Stomach (tissue), 19 donors: ENCODE measurements around the gene CERS5. TPM values are rescaled to one million over a fixed set of nuclear protein-coding genes. Genes with fewer than 3 reads are reported as not detected.

Experiments
- DNase-seq, 2 donors: peaks; one replicate each; pipeline versions ENCODE4 v3.0.0 to v3.0.0-alpha.2; 2013 to 2019
- H3K27ac ChIP-seq, 5 donors: fragments of 200-600 bp in 4 of 5; sonication (generic) in 4 of 5; one replicate each; pipeline ENCODE4 v1.5.1; 2013 to 2019; ENCODE audit warnings: mild to moderate bottlenecking in 1 of 5, moderate library complexity in 1 of 5
- H3K27me3 ChIP-seq, 3 donors: fragments of 200-600 bp; sonication (generic); one replicate each; pipeline ENCODE4 v1.5.1; 2017 to 2019; ENCODE audit warnings: mixed run types in 1 of 3
- H3K36me3 ChIP-seq, 4 donors: fragments of 200-600 bp; sonication (generic); 1 replicate in 3 of 4; 2 replicates in 1 of 4; pipeline ENCODE4 v1.5.1; 2016 to 2019
- H3K4me1 ChIP-seq, 4 donors: fragments of 200-600 bp; sonication (generic); one replicate each; pipeline ENCODE4 v1.5.1; 2016 to 2019
- H3K4me3 ChIP-seq, 4 donors: fragments of 200-600 bp; sonication (generic) in 3 of 4; one replicate each; pipeline ENCODE4 v1.5.1; 2016 to 2019; ENCODE audit warnings: mild to moderate bottlenecking in 1 of 4
- H3K9me3 ChIP-seq, 4 donors: fragments of 200-600 bp; sonication (generic); one replicate each; pipeline ENCODE4 v1.5.1; 2016 to 2019
- EP300 ChIP-seq: sonication (generic); formaldehyde crosslinking; IDR thresholded peaks from one replicate; pipeline ENCODE4 v1.6.1; 2017; ENCODE audit warnings: antibody characterized with exemption
- POLR2A ChIP-seq, 4 donors: fragments of 450-650 bp; IDR thresholded peaks; one replicate each; pipeline ENCODE4 v1.6.1; 2016; ENCODE audit warnings: antibody characterized with exemption in 4 of 4, control low read depth in 2 of 4, mild to moderate bottlenecking in 1 of 4, moderate library complexity in 1 of 4
- POLR2AphosphoS5 ChIP-seq, 3 donors: sonication (generic); formaldehyde crosslinking; IDR thresholded peaks; one replicate each; pipeline ENCODE4 v1.6.1; 2016; ENCODE audit warnings: antibody characterized with exemption in 3 of 3
- WGBS, 5 donors: extraction: QIAGEN DNeasy Blood & Tissue Kit in 3 of 5; methylation state at CpG; one replicate each; pipeline versions ENCODE4 v1.1.5 to v1.1.7; 2013 to 2018; 5-methylcytosine and 5-hydroxymethylcytosine counted together
- intact Hi-C: fragments of 100-400 bp; cut with DNase I; formaldehyde crosslinking; loops from one replicate; pipeline ENCODE4 v1.15.1; 2023; ENCODE audit warnings: low total_unique reads
- long read RNA-seq, 10 donors: transcript quantifications; one replicate each; lab custom pipeline, GENCODE V29; 2026
- polyA plus RNA-seq, 3 donors: library from polyadenylated mRNA; stranded (reverse); fragments of 200-250 nt; gene quantifications; one replicate each; pipeline ENCODE4 v1.2.3, GENCODE V29; 2013
- total RNA-seq, 5 donors: library from RNA; depleted of rRNA; stranded (reverse); fragments of >200 nt; gene quantifications; one replicate each; pipeline versions ENCODE4 v1.1.0 to v1.2.3, GENCODE V29; 2014 to 2016
- TF ChIP-seq, protein P1 (sequence below), 7 experiments: fragments of 450-650 bp in 4 of 7; fragments of 200-600 bp in 3 of 7; sonication (generic) in 3 of 7; IDR thresholded peaks; one replicate each; pipeline ENCODE4 v1.5.1; 2016 to 2019; ENCODE audit warnings: antibody characterized with exemption in 7 of 7, control low read depth in 2 of 7, mild to moderate bottlenecking in 1 of 7
- donor health status: healthy with polysubstance abuse.
- donor health status: Bipolar disorder and iron deficiency.
- donor health status: healthy.

The CERS5 gene, protein sequence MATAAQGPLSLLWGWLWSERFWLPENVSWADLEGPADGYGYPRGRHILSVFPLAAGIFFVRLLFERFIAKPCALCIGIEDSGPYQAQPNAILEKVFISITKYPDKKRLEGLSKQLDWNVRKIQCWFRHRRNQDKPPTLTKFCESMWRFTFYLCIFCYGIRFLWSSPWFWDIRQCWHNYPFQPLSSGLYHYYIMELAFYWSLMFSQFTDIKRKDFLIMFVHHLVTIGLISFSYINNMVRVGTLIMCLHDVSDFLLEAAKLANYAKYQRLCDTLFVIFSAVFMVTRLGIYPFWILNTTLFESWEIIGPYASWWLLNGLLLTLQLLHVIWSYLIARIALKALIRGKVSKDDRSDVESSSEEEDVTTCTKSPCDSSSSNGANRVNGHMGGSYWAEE
- 100 to 1,000 TPM in 1 of 5 donors, 10 to 100 TPM in 2, 1 to 10 TPM in 2; 3.2 to 114 (median 24.1) TPM for total RNA-seq
- 10 to 100 TPM; 20.7 to 52.6 (median 23.8) TPM for polyA plus RNA-seq
- long read RNA-seq, donor 1, transcript CERS5-201 (10 exons, 2,051 nt), result major isoform, 5 of 5 reads
- long read RNA-seq, donor 1, partial matches to known transcripts, result 0 of 5 reads
- long read RNA-seq, donor 1, other reads (novel, unspliced or antisense), result 0 of 5 reads
- long read RNA-seq, donor 2, transcript CERS5-201 (10 exons, 2,051 nt), result major isoform, 10 of 10 reads
- long read RNA-seq, donor 2, partial matches to known transcripts, result 0 of 10 reads
- long read RNA-seq, donor 2, other reads (novel, unspliced or antisense), result 0 of 10 reads
- long read RNA-seq, donor 3, transcript CERS5-201 (10 exons, 2,051 nt), result major isoform, 5 of 5 reads
- long read RNA-seq, donor 3, partial matches to known transcripts, result 0 of 5 reads
- long read RNA-seq, donor 3, other reads (novel, unspliced or antisense), result 0 of 5 reads
- long read RNA-seq, donor 4, result 0 reads
- long read RNA-seq, donor 5, transcript CERS5-201 (10 exons, 2,051 nt), result major isoform, 8 of 8 reads
- long read RNA-seq, donor 5, partial matches to known transcripts, result 0 of 8 reads
- long read RNA-seq, donor 5, other reads (novel, unspliced or antisense), result 0 of 8 reads
- long read RNA-seq, donor 6, transcript CERS5-201 (10 exons, 2,051 nt), result major isoform, 17 of 20 reads
- long read RNA-seq, donor 6, partial matches to known transcripts, result 0 of 20 reads
- long read RNA-seq, donor 6, other reads (novel, unspliced or antisense), result 0 of 20 reads
- long read RNA-seq, donor 7, transcript CERS5-201 (10 exons, 2,051 nt), result major isoform, 6 of 6 reads
- long read RNA-seq, donor 7, partial matches to known transcripts, result 0 of 6 reads
- long read RNA-seq, donor 7, other reads (novel, unspliced or antisense), result 0 of 6 reads
- long read RNA-seq, donor 8, transcript CERS5-201 (10 exons, 2,051 nt), result major isoform, 5 of 6 reads
- long read RNA-seq, donor 8, partial matches to known transcripts, result 0 of 6 reads
- long read RNA-seq, donor 8, other reads (novel, unspliced or antisense), result 0 of 6 reads
- long read RNA-seq, donor 9, transcript CERS5-201 (10 exons, 2,051 nt), result major isoform, 6 of 22 reads
- long read RNA-seq, donor 9, partial matches to known transcripts, result 13 of 22 reads
- long read RNA-seq, donor 9, other reads (novel, unspliced or antisense), result 0 of 22 reads
- long read RNA-seq, donor 10, partial matches to known transcripts, result 0 of 3 reads
- long read RNA-seq, donor 10, other reads (novel, unspliced or antisense), result 0 of 3 reads

DNA sequence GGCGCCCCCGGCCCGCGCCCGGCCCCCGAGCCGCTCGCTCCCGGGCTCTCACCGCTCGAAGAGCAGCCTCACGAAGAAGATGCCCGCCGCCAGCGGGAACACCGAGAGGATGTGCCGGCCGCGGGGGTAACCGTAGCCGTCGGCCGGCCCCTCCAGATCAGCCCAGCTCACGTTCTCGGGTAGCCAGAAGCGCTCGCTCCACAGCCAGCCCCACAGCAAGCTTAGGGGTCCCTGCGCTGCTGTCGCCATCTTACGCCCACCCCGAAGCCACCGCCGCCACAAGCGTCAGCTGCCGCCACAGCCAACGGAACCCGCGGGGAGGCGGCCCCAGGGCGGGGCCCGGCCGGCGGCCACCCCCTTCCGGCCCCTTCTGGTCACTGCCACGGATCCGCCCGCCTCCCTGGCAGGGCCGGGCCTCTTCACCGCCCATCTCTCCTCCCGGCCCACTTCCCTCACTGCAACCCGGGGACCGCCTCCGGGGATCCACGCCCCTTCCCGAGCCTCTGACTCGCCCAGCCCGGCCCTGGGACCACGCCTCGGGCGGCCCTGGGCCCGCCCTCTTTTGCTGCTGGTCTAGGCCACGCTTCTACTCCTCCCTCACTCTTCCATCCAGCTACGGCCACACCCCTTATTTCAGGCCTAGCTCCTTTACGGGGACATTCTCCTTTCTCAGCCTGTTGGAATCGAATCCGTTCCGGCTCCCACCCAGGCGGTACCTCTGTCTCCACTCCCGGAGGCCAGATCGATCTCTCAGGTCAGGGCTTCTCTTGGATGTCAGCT lies at the start of gene CERS5:
CERS5 (minus strand) TSS at position 321 of the 780 bp plus-strand sequence; CDS start at position 249, 72 bp downstream.
- WGBS, 5 donors, result 1% methylated on average over 25 to 70 of the region's 70 CpGs
- Histone ChIP-seq H3K4me1 (peaks cover 8 to 43% (median 28%) of the 10 kb centered on the region in 4 donors), H3K36me3 (no peaks in the 10 kb centered on the region), H3K9me3 (no peaks in the 10 kb centered on the region), H3K27me3 (no peaks in the 10 kb centered on the region), H3K4me3 (peak within 1 kb of the TSS; percentile 67 to 94 (median 84)), H3K27ac (peak within 1 kb of the TSS; percentile 79 to 96 (median 93))
- DNase-seq, result peak; percentile 99 to 100
- TF ChIP-seq POLR2AphosphoS5 (IDR thresholded peaks at IDR 0.05) (peak; percentile 48 to 91 (median 68)), POLR2A (IDR thresholded peaks at IDR 0.05) (no peak), EP300 (no peak)
- TF ChIP-seq, protein P1, sequence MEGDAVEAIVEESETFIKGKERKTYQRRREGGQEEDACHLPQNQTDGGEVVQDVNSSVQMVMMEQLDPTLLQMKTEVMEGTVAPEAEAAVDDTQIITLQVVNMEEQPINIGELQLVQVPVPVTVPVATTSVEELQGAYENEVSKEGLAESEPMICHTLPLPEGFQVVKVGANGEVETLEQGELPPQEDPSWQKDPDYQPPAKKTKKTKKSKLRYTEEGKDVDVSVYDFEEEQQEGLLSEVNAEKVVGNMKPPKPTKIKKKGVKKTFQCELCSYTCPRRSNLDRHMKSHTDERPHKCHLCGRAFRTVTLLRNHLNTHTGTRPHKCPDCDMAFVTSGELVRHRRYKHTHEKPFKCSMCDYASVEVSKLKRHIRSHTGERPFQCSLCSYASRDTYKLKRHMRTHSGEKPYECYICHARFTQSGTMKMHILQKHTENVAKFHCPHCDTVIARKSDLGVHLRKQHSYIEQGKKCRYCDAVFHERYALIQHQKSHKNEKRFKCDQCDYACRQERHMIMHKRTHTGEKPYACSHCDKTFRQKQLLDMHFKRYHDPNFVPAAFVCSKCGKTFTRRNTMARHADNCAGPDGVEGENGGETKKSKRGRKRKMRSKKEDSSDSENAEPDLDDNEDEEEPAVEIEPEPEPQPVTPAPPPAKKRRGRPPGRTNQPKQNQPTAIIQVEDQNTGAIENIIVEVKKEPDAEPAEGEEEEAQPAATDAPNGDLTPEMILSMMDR (IDR thresholded peaks at IDR 0.05), result peak in 5 of 7 experiments; percentile 16 to 60 (median 33)
- intact Hi-C loops, result no loop called here

DNA sequence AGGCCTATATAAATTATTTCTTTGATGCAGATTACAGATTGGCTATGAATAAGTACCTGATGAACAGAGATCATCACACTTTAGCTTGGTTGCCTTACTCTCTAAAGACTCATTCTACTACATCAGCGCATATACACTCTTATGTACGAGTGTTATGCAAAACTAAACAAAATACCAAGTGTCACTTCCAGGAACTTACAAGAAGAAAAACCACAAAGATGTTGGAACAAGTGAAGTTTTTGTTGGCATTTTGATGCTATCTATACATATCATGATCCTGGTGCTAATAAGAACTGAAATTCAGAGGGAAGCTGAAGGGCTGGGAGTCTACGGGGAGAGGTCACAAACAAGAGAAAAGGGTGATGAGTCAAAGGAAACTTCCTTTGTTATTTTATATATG lies 47.9 kb upstream of the CERS5 start:
- 70 to 84% (median 78%) methylated on average over 3 of the region's 3 CpGs for WGBS, 5 donors
- H3K27me3 ChIP-seq, result no peaks in the 10 kb centered on the region
- DNase-seq, result no peak
- H3K9me3 ChIP-seq, result no peaks in the 10 kb centered on the region
- intact Hi-C loops, result no loop called here
- peaks cover 7 to 36% (median 29%) of the 10 kb centered on the region in 4 donors for H3K36me3 ChIP-seq
- H3K4me1 ChIP-seq, result peaks cover 12 to 74% (median 29%) of the 10 kb centered on the region in 4 donors
- TF ChIP-seq POLR2AphosphoS5 (IDR thresholded peaks at IDR 0.05), result no peak
- TF ChIP-seq, protein P1 (IDR thresholded peaks at IDR 0.05), result no peak
- TF ChIP-seq EP300, result no peak
- H3K27ac ChIP-seq, result no peak overlapping the region
- no peak overlapping the region for H3K4me3 ChIP-seq

DNA sequence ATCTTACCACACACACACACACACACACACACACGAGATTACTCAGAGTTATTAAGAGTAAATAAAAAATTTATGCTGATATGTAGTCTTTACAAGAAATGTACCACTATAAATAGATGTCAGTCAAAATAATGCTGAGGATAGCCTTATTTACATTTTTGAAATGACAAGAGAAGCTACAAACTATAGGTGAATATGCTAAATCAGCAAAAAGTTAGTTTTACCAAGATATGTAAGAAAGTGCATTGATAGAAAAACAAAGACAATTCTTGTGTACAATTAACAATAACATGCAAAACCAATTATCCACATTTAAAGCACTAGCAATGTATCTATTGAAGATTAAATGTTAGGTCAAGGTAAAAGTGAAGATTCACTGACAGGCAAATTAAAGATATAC lies 46.8 kb upstream of the CERS5 start:
- TF ChIP-seq POLR2AphosphoS5 (IDR thresholded peaks at IDR 0.05) (no peak), EP300 (no peak), POLR2A (IDR thresholded peaks at IDR 0.05) (no peak)
- TF ChIP-seq, protein P1 (IDR thresholded peaks at IDR 0.05), result no peak
- Histone ChIP-seq H3K27me3 (no peaks in the 10 kb centered on the region), H3K9me3 (no peaks in the 10 kb centered on the region), H3K4me3 (no peak overlapping the region), H3K36me3 (peaks cover 3 to 36% (median 25%) of the 10 kb centered on the region in 4 donors), H3K4me1 (peaks cover 5 to 64% (median 23%) of the 10 kb centered on the region in 4 donors), H3K27ac (no peak overlapping the region)
- intact Hi-C loops, result no loop called here
- no peak for DNase-seq
- WGBS, 5 donors, result 17 to 32% (median 24%) methylated on average over 1 of the region's 1 CpG
